ENCODE data around the gene PAM. TPM values are rescaled to one million over a fixed set of nuclear protein-coding genes. Genes with fewer than 3 reads are reported as not detected.

Gene PAM
- total RNA-seq, 1 experiment from 2014 or later: 257 TPM

DNA sequence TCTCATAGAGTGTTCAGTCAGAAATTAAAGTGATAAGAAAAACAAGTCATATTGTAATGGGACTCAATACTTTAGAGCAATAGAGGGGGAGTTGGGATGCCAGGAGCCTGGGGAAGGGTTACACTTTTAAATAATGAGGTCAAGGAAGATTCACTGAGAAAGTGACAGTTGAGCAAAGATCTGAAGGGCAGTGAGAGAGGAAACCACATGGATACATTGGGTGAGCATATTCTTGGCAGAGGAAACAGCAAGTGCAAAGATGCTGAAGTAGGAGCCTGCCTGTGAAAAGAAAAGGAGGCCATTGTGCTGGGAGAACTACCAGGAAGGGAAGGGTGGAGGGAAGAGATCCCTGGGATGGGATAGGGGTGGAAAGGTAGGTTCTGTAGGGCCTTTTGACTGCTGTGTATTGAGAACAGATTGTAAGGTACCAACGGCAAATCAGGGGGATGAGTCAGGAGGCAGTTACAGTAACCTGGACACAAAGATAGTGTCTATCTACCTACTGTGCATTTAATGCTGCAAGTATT is 79.4 kb downstream of the PAM start:
- DNase-seq (ENCODE audit: low read depth, low spot score): no peak
- RAD21 ChIA-PET (ENCODE audit: low non-redundant PET in 1 of 2, low total read pairs in 2 of 2, uncharacterized antibody in 2 of 2, unreplicated experiment in 2 of 2): no interaction called here
- H3K9me3 ChIP-seq (ENCODE audit: control insufficient read depth in 1 of 2, insufficient read depth in 1 of 2, low read depth in 1 of 2, low read length in 2 of 2): no peaks in the 10 kb centered on the region

More for the DNA sequence above, 79.4 kb downstream of the PAM start:
- Histone ChIP-seq H3K9me2 (ENCODE audit: insufficient read depth) (no peaks in the 10 kb centered on the region), H3K4me1 (ENCODE audit: control insufficient read depth in 1 of 2, insufficient read depth in 2 of 2, low read length in 2 of 2) (no peaks in the 10 kb centered on the region), H3K27me3 (ENCODE audit: insufficient read depth, low read length) (no peaks in the 10 kb centered on the region), H3K9ac (ENCODE audit: low read length) (no peak overlapping the region), H3K27ac (ENCODE audit: low read depth, low read length) (no peak overlapping the region), H3K4me3 (replicated peaks in 1 of 2; ENCODE audit: low read depth in 1 of 2, low read length in 2 of 2) (no peak overlapping the region), H3K79me2 (ENCODE audit: insufficient read depth, low read length) (peaks cover 41% of the 10 kb centered on the region), H4K20me1 (ENCODE audit: insufficient read depth) (no peaks in the 10 kb centered on the region), H3K36me3 (ENCODE audit: control insufficient read depth in 1 of 2, insufficient read depth in 2 of 2, low read length in 2 of 2) (no peaks in the 10 kb centered on the region), H3K4me2 (ENCODE audit: low read length) (no peak overlapping the region), H2AFZ (ENCODE audit: low read depth, low read length, poor library complexity, severe bottlenecking) (no peak overlapping the region)
- TF ChIP-seq, protein P1, sequence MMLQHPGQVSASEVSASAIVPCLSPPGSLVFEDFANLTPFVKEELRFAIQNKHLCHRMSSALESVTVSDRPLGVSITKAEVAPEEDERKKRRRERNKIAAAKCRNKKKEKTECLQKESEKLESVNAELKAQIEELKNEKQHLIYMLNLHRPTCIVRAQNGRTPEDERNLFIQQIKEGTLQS (IDR thresholded peaks at IDR 0.05): no peak
- no peak for TF ChIP-seq SP1 (IDR thresholded peaks at IDR 0.05; ENCODE audit: low read depth)
- no peak for TF ChIP-seq YY1 (IDR thresholded peaks at IDR 0.05; ENCODE audit: extremely low read depth, insufficient replicate concordance, low read depth, low read length)
- TF ChIP-seq SRF (IDR thresholded peaks at IDR 0.05; ENCODE audit: low read depth): no peak
- TF ChIP-seq EZH2phosphoT487 (IDR thresholded peaks at IDR 0.05; ENCODE audit: borderline replicate concordance): no peak
- TF ChIP-seq, protein P2, sequence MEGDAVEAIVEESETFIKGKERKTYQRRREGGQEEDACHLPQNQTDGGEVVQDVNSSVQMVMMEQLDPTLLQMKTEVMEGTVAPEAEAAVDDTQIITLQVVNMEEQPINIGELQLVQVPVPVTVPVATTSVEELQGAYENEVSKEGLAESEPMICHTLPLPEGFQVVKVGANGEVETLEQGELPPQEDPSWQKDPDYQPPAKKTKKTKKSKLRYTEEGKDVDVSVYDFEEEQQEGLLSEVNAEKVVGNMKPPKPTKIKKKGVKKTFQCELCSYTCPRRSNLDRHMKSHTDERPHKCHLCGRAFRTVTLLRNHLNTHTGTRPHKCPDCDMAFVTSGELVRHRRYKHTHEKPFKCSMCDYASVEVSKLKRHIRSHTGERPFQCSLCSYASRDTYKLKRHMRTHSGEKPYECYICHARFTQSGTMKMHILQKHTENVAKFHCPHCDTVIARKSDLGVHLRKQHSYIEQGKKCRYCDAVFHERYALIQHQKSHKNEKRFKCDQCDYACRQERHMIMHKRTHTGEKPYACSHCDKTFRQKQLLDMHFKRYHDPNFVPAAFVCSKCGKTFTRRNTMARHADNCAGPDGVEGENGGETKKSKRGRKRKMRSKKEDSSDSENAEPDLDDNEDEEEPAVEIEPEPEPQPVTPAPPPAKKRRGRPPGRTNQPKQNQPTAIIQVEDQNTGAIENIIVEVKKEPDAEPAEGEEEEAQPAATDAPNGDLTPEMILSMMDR (IDR thresholded peaks at IDR 0.05 in 2 of 3, conservative IDR thresholded peaks at IDR 0.05 in 1 of 3; ENCODE audit: borderline replicate concordance in 1 of 3, insufficient read depth in 1 of 3, low read depth in 2 of 3, low read length in 2 of 3): no peak
- TF ChIP-seq CEBPB (IDR thresholded peaks at IDR 0.05; ENCODE audit: low read depth): no peak
- TF ChIP-seq, protein P3, sequence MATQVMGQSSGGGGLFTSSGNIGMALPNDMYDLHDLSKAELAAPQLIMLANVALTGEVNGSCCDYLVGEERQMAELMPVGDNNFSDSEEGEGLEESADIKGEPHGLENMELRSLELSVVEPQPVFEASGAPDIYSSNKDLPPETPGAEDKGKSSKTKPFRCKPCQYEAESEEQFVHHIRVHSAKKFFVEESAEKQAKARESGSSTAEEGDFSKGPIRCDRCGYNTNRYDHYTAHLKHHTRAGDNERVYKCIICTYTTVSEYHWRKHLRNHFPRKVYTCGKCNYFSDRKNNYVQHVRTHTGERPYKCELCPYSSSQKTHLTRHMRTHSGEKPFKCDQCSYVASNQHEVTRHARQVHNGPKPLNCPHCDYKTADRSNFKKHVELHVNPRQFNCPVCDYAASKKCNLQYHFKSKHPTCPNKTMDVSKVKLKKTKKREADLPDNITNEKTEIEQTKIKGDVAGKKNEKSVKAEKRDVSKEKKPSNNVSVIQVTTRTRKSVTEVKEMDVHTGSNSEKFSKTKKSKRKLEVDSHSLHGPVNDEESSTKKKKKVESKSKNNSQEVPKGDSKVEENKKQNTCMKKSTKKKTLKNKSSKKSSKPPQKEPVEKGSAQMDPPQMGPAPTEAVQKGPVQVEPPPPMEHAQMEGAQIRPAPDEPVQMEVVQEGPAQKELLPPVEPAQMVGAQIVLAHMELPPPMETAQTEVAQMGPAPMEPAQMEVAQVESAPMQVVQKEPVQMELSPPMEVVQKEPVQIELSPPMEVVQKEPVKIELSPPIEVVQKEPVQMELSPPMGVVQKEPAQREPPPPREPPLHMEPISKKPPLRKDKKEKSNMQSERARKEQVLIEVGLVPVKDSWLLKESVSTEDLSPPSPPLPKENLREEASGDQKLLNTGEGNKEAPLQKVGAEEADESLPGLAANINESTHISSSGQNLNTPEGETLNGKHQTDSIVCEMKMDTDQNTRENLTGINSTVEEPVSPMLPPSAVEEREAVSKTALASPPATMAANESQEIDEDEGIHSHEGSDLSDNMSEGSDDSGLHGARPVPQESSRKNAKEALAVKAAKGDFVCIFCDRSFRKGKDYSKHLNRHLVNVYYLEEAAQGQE (IDR thresholded peaks at IDR 0.05; ENCODE audit: low read depth): no peak
- TF ChIP-seq, protein P4, sequence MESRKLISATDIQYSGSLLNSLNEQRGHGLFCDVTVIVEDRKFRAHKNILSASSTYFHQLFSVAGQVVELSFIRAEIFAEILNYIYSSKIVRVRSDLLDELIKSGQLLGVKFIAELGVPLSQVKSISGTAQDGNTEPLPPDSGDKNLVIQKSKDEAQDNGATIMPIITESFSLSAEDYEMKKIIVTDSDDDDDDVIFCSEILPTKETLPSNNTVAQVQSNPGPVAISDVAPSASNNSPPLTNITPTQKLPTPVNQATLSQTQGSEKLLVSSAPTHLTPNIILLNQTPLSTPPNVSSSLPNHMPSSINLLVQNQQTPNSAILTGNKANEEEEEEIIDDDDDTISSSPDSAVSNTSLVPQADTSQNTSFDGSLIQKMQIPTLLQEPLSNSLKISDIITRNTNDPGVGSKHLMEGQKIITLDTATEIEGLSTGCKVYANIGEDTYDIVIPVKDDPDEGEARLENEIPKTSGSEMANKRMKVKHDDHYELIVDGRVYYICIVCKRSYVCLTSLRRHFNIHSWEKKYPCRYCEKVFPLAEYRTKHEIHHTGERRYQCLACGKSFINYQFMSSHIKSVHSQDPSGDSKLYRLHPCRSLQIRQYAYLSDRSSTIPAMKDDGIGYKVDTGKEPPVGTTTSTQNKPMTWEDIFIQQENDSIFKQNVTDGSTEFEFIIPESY (IDR thresholded peaks at IDR 0.05; ENCODE audit: extremely low read depth, insufficient replicate concordance, low read length): no peak
- TF ChIP-seq ZNF274 (IDR thresholded peaks at IDR 0.05; ENCODE audit: low read depth, low read length): no peak
- TF ChIP-seq ZFX (IDR thresholded peaks at IDR 0.05): no peak
- TF ChIP-seq RAD21 (IDR thresholded peaks at IDR 0.05; ENCODE audit: low read depth): no peak
- TF ChIP-seq POLR2AphosphoS5 (IDR thresholded peaks at IDR 0.05; ENCODE audit: low read depth, low read length): no peak
- no peak for TF ChIP-seq SIN3A (IDR thresholded peaks at IDR 0.05; ENCODE audit: low read depth)
- TF ChIP-seq EGR1 (IDR thresholded peaks at IDR 0.05; ENCODE audit: low read depth): no peak
- TF ChIP-seq JUND (IDR thresholded peaks at IDR 0.05): no peak
- ChIA-PET CTCF (no interaction called here), POLR2A (no interaction called here)
- ATAC-seq: no peak
- intact Hi-C loops (cut with micrococcal nuclease): no loop called here
- BruUV-seq (replicated peaks): no TSS peak
